Psoas muscle (tissue), 8 donors: ENCODE results near the gene CD46. TPM values are rescaled to one million over a fixed set of nuclear protein-coding genes. Genes with fewer than 3 reads are reported as not detected.

Source experiments
- ATAC-seq, 4 donors: fragments of 200-7000 bp; cut with Tn5 transposase; one replicate each; pipeline ENCODE4 v1.9.1; 2020; ENCODE audit warnings: moderate library complexity in 3 of 4, mild to moderate bottlenecking in 2 of 4
- DNase-seq, 2 donors: peaks; one replicate each; pipeline ENCODE4 v3.0.0-alpha.2; 2020
- H3K27ac ChIP-seq: fragments of 200-600 bp; one replicate; pipeline ENCODE4 v1.8.0; 2022
- H3K27me3 ChIP-seq, 3 donors: fragments of 200-600 bp in 1 of 3; one replicate each; pipeline versions ENCODE4 v1.6.1 to v1.8.0; 2013 to 2022; ENCODE audit warnings: low read length in 2 of 3, mild to moderate bottlenecking in 2 of 3, moderate library complexity in 1 of 3; ENCODE audit not compliant: insufficient read depth in 3 of 3
- H3K36me3 ChIP-seq, 2 donors: fragments of 200-600 bp in 1 of 2; one replicate each; pipeline versions ENCODE4 v1.6.1 to v1.8.0; 2013 to 2022; ENCODE audit warnings: low read depth in 1 of 2, mild to moderate bottlenecking in 1 of 2, moderate library complexity in 1 of 2; ENCODE audit not compliant: insufficient read depth in 1 of 2
- H3K4me1 ChIP-seq: fragments of 200-600 bp; one replicate; pipeline ENCODE4 v1.8.0; 2022
- H3K4me3 ChIP-seq: fragments of 200-600 bp; one replicate; pipeline ENCODE4 v1.8.0; 2022; ENCODE audit warnings: mild to moderate bottlenecking
- H3K9me3 ChIP-seq: fragments of 200-600 bp; one replicate; pipeline ENCODE4 v1.8.0; 2022
- WGBS, 3 donors: extraction: QIAGEN DNeasy Blood & Tissue Kit; methylation state at CpG; one replicate each; pipeline versions ENCODE4 v1.1.6 to v1.1.7; 2013; 5-methylcytosine and 5-hydroxymethylcytosine counted together
- intact Hi-C, 2 donors: fragments of 100-400 bp; cut with DNase I; formaldehyde crosslinking; loops; one replicate each; pipeline versions ENCODE4 v1.11.0 to v1.14.2; 2022
- polyA plus RNA-seq, 3 donors: library from polyadenylated mRNA; stranded (reverse); fragments of 200-250 nt; gene quantifications; one replicate each; pipeline ENCODE4 v1.2.3, GENCODE V29; 2013
- total RNA-seq, 4 donors: library from RNA; stranded (reverse); fragmentation: NEBNext Ultra II Directional in 2 of 4; extraction: Animal tissue kit (Norgen Biotek cat#: 25700) in 2 of 4; gene quantifications; one replicate each; pipeline versions ENCODE4 v1.2.1 to v1.2.4, GENCODE V29; 2021 to 2023
- TF ChIP-seq, protein P1 (sequence below): fragments of 200-600 bp; IDR thresholded peaks from one replicate; pipeline ENCODE4 v1.8.0; 2022; ENCODE audit warnings: antibody characterized with exemption
- donor health status: healthy with polysubstance abuse.
- donor health status: DM: no; HTN: no; CAD: no; lungs with moderate emphysema.
- donor health status: Bipolar disorder and iron deficiency.
- donor health status: healthy.
- donor health status: DM: yes; HTN: yes; CAD: no.
- donor health status: DM: no; HTN: no; CAD: no.
- donor health status: DM: no; HTN: no; CAD: no.
- donor health status: DM: yes; HTN: yes; CAD: no.

The CD46 gene
- total and polyA plus RNA-seq, 7 donors = 33.9 to 66.3 (median 44.1) TPM

- peaks cover 0 to 100% of the 10 kb centered on the region in 2 donors for H3K36me3 ChIP-seq
- TF ChIP-seq, protein P1, sequence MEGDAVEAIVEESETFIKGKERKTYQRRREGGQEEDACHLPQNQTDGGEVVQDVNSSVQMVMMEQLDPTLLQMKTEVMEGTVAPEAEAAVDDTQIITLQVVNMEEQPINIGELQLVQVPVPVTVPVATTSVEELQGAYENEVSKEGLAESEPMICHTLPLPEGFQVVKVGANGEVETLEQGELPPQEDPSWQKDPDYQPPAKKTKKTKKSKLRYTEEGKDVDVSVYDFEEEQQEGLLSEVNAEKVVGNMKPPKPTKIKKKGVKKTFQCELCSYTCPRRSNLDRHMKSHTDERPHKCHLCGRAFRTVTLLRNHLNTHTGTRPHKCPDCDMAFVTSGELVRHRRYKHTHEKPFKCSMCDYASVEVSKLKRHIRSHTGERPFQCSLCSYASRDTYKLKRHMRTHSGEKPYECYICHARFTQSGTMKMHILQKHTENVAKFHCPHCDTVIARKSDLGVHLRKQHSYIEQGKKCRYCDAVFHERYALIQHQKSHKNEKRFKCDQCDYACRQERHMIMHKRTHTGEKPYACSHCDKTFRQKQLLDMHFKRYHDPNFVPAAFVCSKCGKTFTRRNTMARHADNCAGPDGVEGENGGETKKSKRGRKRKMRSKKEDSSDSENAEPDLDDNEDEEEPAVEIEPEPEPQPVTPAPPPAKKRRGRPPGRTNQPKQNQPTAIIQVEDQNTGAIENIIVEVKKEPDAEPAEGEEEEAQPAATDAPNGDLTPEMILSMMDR = no peak
- no peaks in the 10 kb centered on the region for H3K27me3 ChIP-seq
- H3K4me1 ChIP-seq = peaks cover 85% of the 10 kb centered on the region
- H3K27ac ChIP-seq = peak overlapping the region; percentile 95
- H3K4me3 ChIP-seq = peak overlapping the region; percentile 42
- 10 to 35% (median 15%) methylated on average over 5 of the region's 5 CpGs for WGBS, 3 donors
- ATAC-seq (peak; percentile 84 to 91 (median 86)), DNase-seq (peak; percentile 88 to 94)
- no peaks in the 10 kb centered on the region for H3K9me3 ChIP-seq
- intact Hi-C loops = no loop called here
These were observed 54.1 kb downstream of the CD46 start for GRCh38 chr1:207805841-207806421.

DNA sequence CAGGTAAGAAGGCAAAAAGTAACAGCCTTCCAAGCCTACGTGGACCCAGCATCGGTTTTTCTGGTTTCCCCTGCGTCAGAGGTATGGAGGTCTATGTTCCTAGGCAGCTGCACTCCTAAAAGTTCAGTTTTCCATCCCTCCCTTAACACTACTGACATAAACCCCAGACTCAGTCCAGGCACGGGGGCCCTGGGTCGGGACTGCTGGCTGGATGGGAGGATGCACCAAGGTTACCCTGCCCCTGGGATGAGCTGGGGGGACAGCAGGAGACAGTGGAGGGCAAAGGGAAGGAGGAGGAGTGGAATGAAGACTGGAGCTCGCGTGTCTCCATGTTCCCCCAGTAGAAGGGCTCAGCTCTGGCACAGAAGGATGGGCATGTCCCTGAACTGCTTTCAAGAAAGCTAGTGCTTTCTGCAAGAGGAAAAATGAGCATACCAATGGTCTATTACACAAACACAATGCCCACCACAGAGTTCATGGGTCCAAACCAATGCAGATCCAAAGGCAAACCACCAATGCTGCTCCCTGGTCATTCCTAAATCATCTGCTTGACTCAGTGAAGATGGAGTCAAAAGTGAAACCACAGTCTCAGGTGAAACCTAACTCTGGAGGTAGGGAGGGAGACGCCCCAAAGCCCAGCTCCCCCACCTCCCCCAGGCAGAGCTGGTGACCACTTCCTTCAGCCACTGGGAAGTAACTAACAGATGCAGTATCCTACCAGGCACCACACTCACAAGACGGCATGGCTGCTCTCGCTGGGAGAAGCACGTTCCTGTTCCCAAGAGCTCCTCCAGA is 54.9 kb downstream of the CD46 start:
- WGBS, 3 donors = 80 to 91% (median 82%) methylated on average over 11 of the region's 11 CpGs
- peaks cover 0 to 100% of the 10 kb centered on the region in 2 donors for H3K36me3 ChIP-seq
- H3K27ac ChIP-seq = peak overlapping the region; percentile 95
- no peaks in the 10 kb centered on the region for H3K27me3 ChIP-seq
- ATAC-seq (peak in 1 of 4 donors; percentile 1), DNase-seq (no peak)
- intact Hi-C loops = no loop called here
- peaks cover 93% of the 10 kb centered on the region for H3K4me1 ChIP-seq
- H3K9me3 ChIP-seq = no peaks in the 10 kb centered on the region
- TF ChIP-seq, protein P1 = no peak
- peak overlapping the region; percentile 42 for H3K4me3 ChIP-seq

DNA sequence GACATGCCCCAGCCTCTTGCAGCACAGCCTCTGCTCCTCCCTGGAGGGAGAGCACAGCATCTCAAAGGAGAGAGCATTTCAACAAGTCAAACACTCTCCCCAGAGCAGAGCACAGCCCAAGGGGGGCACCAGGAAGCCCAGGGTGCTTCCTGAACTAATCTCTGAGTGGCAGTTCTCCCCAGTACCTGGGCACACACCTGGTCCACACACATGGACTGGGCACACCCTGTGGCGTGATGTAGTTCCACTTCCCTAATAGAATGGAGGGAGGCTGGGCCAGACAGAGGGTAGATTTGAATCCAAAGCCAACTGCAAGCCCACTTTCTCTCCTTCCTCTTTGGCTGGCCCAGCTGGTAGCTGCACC is 55.5 kb downstream of the CD46 start:
- TF ChIP-seq, protein P1 = no peak
- H3K36me3 ChIP-seq = peaks cover 0 to 97% of the 10 kb centered on the region in 2 donors

DNA sequence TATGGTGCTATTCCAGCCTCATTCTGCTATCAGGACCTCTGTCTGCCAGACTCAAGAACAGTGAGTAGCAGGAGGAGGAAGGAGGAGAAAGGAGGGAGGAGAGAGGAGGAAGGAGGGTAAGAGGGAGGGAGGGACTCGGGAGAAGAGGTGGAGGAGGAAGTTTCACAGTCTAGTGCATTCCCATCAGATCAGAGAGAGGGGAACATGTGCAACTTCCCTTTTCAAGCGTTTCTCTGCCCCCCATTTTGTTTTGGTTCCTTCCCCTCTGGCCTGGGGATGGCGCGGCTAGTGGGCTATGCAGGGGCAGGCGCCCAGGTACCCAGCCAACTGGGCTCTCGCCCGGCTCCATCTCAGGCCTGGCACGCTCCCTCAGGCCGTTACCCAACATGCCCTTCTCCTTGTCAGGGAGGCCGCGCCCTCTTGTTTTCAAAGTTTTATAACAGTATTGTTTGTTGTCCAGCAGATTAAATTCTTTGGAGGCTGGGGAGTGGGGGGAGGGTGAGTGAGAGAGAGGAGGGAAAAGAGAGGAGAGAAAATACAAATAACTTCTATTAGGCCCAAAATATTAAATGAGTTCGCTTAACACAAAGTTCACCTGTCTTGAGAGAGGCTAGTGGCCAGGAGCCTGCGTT is 56.0 kb downstream of the CD46 start:
- Histone ChIP-seq H3K9me3 (no peaks in the 10 kb centered on the region), H3K27me3 (no peaks in the 10 kb centered on the region), H3K36me3 (peaks cover 0 to 97% of the 10 kb centered on the region in 2 donors), H3K27ac (peak overlapping the region; percentile 95), H3K4me1 (peaks cover 96% of the 10 kb centered on the region), H3K4me3 (peak overlapping the region; percentile 51)
- ATAC-seq (peak in 3 of 4 donors; percentile 31 to 34 (median 32)), DNase-seq (peak; percentile 41 to 85)
- 27 to 62% (median 34%) methylated on average over 13 of the region's 13 CpGs for WGBS, 3 donors
- TF ChIP-seq, protein P1 = no peak
- intact Hi-C loops = no loop called here

More for the DNA sequence above, 55.5 kb downstream of the CD46 start:
- H3K27me3 ChIP-seq = no peaks in the 10 kb centered on the region
- peaks cover 95% of the 10 kb centered on the region for H3K4me1 ChIP-seq
- DNase-seq = no peak
- H3K9me3 ChIP-seq = no peaks in the 10 kb centered on the region
- peak overlapping the region; percentile 35 for H3K4me3 ChIP-seq
- H3K27ac ChIP-seq = peak overlapping the region; percentile 95
- WGBS, 3 donors = 79 to 100% (median 88%) methylated on average over 1 of the region's 1 CpG
- intact Hi-C loops = no loop called here
- no peak for ATAC-seq
